GM19324 (cell line): ENCODE measurements around the gene CDH8.

ENCODE experiments used
- ATAC-seq: cut with Tn5 transposase; IDR thresholded peaks from one replicate; pipeline ENCODE4 v1.9.1; 2021; ENCODE audit warnings: mild to moderate bottlenecking, moderate library complexity; ENCODE audit not compliant: unreplicated experiment, low FRiP score

Gene CDH8

DNA sequence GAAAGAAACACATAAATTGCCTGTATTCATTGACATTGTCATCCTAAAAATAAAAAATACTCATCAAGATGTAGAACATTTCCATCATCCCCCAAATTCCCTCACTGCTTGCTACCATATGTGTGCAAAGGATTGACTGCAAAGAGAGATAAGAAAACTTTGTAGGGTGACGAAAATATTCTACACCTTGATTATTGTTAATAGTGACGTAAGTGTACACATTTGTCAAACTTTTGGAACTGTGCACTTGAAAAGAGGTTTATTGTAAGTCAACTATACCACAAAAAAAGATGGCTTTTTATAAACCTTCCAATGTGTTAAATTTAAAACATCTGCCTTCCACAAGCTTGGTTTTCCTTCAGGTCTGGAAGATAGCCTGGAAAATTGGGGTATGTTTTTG lies 359.5 kb downstream of the CDH8 start:
- ATAC-seq: no peak

GRCh38 chr16:61671161-61671560 lies 365.1 kb downstream of the CDH8 start:
- ATAC-seq: no peak

- no peak for ATAC-seq
Measured at GRCh38 chr16:61665512-61665911, 370.7 kb downstream of the CDH8 start.

DNA sequence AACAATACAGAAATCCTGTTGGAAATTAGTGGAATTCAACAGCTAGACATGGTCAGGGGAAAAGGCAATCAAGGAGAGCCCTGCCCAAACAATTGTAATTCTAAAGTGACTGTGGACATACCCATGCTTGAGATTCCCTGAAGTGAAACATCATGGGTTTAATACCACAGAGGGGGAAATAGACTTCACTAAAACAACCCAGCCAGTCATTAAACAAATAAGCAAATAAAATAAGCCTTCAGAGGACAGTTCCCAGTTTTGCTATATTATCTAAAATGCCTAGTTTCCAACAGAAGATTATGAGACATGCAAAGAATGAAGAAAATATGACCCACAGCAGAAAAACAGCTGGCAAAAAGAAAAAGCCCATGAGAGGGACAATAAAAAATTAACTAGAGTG lies 376.3 kb downstream of the CDH8 start:
- no peak for ATAC-seq

GRCh38 chr16:61654962-61655361 lies 381.3 kb downstream of the CDH8 start:
- no peak for ATAC-seq

GRCh38 chr16:61653544-61653943 lies 382.7 kb downstream of the CDH8 start:
- ATAC-seq: no peak

- ATAC-seq: no peak
Measured at GRCh38 chr16:61645561-61645960, 390.7 kb downstream of the CDH8 start.

GRCh38 chr16:61644736-61645135 lies 391.5 kb downstream of the CDH8 start:
- ATAC-seq: no peak

DNA sequence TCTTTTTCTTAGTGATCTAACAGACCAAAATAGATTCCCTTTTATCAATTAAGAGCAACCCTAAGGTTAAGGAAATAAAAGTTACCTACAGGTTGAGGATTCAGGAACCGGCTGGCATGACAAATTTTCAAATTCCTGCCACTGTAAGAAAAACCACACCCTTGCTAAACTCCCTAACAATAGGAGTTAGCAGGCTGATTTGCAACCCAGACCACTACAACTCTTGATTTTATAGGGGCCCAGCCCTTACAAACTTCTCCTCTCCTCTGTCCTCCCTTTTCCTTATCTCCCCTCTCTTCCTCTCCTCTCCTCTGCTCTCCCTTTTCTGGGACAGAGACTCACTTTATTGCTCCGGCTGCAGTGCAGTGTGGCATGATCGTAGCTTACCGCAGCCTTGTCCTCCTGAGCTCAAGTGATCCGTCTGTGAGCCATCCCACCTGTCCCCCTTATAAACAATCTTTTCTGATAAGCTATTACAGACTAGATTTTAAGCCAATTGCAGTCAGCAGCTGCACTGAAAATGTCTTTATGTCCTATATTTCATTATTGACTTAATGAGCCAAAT lies 418.9 kb downstream of the CDH8 start:
- no peak for ATAC-seq

DNA sequence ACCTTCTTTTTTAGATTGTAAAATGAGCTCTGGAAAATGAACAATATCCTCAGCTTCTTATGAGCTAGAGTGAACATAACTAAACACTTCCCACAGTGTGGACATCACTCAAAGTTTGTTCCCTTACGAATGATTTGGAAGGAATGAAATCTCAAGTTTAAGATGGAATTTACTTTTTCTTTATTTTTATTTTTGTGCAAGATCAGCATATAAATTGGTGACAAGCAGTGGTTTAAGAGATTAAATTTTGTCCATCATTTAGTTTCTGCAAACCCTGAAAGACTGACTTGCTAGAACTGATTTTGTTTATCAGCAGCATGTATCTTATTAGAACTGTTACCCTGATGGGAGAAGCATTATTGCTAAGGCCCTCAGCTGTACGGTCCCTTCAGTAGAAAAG lies 420.1 kb downstream of the CDH8 start:
- no peak for ATAC-seq

DNA sequence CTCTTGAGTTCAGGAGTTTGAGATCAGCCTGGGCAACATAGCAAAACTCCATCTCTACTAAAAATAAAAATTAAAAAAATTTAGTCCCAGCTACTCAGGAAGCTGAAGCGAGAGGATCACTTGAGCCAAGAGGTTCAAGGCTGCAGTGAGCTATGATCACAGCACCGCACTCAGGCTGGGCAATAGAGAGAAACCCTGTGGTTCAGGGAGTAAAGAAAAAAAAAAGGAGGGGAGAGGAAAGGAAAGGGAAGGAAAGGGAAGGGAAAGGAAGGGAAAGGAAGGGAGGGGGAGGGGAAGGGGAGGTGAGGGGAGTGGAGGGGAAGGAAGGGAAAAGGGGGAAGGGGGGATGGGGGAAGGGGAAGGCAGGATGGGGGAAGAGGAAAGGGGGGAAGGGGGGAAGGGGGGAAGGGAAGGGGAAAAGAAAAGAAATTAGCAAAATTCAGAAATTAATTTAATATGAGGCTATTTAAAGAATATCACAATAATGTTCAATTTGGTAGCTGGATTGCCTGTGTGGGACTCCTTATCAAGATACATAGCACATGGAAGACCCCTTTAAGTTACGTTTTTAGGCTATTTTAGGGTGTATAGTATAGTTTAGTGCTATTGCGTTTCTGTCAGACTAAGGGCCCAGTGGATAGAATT lies 424.3 kb downstream of the CDH8 start:
- ATAC-seq: no peak

DNA sequence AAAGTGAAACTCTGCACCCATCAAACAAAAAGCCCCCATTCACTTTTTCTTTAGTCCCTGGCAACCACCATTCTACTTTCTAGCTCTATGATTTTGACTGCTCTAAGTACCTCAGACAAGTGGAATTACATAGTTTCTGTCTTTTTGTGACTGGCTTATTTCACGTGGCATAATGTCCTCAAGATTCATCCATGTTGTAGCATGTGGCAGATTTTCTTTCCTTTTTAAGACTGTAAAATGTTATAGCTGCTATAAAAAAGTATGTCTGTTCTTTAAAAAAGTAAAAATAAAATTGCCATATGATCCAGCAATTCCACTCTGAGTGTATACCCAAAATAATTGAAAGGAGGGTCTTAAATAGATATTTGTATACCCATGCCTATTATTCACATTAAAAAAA lies 429.7 kb downstream of the CDH8 start:
- no peak for ATAC-seq
